Neutrophil (primary cell): ENCODE results near the gene SNW1.

Source experiments
- H3K27ac ChIP-seq: fragments of 200-600 bp; sonication (generic); 2 replicates; pipeline ENCODE4 v1.5.1; 2016; ENCODE audit warnings: mild to moderate bottlenecking, moderate library complexity
- H3K27me3 ChIP-seq: fragments of 200-600 bp; sonication (generic); 2 replicates; pipeline ENCODE4 v1.6.0; 2016; ENCODE audit warnings: mild to moderate bottlenecking
- H3K36me3 ChIP-seq: fragments of 200-600 bp; sonication (generic); 2 replicates; pipeline ENCODE4 v1.5.1; 2017
- H3K4me1 ChIP-seq, 2 experiments: fragments of 200-600 bp in 1 of 2; sonication (generic) in 1 of 2; 1 replicate in 1 of 2; 2 replicates in 1 of 2; pipeline versions ENCODE4 v1.5.1 to v1.6.1; 2013 to 2016; ENCODE audit warnings: low read depth in 1 of 2, low read length in 1 of 2, mild to moderate bottlenecking in 1 of 2, moderate library complexity in 1 of 2; ENCODE audit not compliant: control insufficient read depth in 1 of 2, insufficient read depth in 1 of 2
- H3K4me3 ChIP-seq, 2 experiments: fragments of 200-600 bp in 1 of 2; sonication (generic) in 1 of 2; 1 replicate in 1 of 2; 2 replicates in 1 of 2; pipeline ENCODE4 v1.5.1; 2013 to 2016; ENCODE audit warnings: low read depth in 1 of 2, low read length in 1 of 2, mild to moderate bottlenecking in 1 of 2, moderate library complexity in 1 of 2
- H3K9me3 ChIP-seq: fragments of 200-600 bp; sonication (generic); 2 replicates; pipeline ENCODE4 v1.5.1; 2016
- TF ChIP-seq, protein P1 (sequence below): fragments of 200-600 bp; sonication (generic); IDR thresholded peaks from 2 replicates; pipeline ENCODE4 v1.5.1; 2016; ENCODE audit warnings: antibody characterized with exemption

Gene SNW1

DNA sequence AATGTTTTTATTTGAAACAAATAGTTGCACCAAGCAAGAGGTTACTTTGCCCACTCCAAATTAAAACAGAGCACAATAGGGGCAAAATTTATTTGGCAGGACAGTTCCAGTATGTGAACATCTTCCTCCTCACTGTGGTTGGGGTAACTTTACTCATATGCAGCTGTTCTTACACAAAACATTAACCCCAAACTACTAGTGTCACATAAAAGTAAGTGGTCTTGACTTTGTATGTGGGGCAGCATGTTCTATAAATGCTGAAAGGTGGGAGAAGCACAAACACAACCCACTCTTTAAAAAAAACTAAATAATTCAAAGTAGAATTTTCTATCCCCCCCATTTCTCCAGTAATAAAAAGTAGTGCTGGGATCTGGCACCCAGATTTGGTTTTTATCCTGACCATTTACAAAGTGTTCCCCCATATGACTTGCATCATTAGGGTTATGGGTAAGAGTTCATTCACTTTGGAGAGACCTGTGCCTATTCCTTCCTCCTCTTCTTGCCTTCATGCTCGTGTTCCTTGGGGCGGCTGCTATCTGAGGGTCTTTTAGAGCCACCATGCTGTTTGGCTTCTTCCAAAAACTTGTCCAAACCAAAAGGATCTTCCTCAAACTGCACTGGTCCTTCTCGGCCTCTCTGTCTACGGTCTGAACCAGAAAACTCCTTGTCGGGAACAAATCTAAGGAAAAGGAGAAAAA lies 43.2 kb downstream of the SNW1 start:
- Histone ChIP-seq H3K9me3 (no peaks in the 10 kb centered on the region), H3K36me3 (peaks cover 90% of the 10 kb centered on the region), H3K4me1 (no peaks in the 10 kb centered on the region), H3K4me3 (no peak overlapping the region), H3K27me3 (no peaks in the 10 kb centered on the region), H3K27ac (no peak overlapping the region)
- TF ChIP-seq, protein P1, sequence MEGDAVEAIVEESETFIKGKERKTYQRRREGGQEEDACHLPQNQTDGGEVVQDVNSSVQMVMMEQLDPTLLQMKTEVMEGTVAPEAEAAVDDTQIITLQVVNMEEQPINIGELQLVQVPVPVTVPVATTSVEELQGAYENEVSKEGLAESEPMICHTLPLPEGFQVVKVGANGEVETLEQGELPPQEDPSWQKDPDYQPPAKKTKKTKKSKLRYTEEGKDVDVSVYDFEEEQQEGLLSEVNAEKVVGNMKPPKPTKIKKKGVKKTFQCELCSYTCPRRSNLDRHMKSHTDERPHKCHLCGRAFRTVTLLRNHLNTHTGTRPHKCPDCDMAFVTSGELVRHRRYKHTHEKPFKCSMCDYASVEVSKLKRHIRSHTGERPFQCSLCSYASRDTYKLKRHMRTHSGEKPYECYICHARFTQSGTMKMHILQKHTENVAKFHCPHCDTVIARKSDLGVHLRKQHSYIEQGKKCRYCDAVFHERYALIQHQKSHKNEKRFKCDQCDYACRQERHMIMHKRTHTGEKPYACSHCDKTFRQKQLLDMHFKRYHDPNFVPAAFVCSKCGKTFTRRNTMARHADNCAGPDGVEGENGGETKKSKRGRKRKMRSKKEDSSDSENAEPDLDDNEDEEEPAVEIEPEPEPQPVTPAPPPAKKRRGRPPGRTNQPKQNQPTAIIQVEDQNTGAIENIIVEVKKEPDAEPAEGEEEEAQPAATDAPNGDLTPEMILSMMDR, result no peak

DNA sequence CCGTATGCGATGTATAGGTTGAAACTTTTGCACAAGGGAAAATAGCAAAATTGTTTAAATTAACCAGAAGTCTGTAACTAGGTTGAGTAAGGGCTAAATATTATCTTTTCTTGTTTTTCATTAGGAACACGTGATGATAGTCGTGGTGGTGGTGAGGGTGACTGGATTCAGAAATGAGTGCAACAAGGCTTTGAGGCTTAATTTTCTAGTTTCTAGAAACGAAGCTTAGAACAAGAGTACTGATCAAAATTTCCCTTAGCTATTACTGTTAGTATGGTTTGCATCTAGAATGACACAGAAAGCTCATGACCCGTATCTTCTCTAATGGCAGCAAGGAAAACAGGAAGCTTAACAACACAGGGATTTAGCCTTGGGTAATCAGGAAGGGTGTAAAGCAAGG lies 46.0 kb downstream of the SNW1 start:
- Histone ChIP-seq H3K4me3 (no peak overlapping the region), H3K9me3 (no peaks in the 10 kb centered on the region), H3K27ac (no peak overlapping the region), H3K36me3 (peaks cover 80% of the 10 kb centered on the region), H3K4me1 (no peaks in the 10 kb centered on the region), H3K27me3 (no peaks in the 10 kb centered on the region)
- TF ChIP-seq, protein P1, result no peak

DNA sequence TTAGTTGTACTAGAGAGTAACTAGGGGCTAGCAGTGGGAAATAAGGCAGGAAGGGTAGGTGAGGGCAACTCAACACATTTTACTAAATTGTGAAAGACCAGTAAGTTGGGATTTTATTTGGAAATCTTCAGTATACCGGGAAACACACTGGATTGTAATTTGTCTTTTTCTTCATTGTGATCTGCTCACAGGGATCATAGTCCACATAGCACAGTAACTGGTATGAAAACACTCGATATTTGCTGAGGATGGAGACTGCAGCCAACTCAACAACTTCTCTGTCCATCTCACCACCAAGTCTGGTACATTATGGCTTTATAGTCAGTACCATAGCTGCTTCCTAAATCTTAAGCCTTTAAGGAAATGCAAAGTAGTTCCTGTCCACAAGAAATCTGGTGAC lies 50.6 kb downstream of the SNW1 start:
- no peak overlapping the region for H3K4me3 ChIP-seq
- H3K36me3 ChIP-seq, result peaks cover 36% of the 10 kb centered on the region
- no peak overlapping the region for H3K27ac ChIP-seq
- no peaks in the 10 kb centered on the region for H3K9me3 ChIP-seq
- TF ChIP-seq, protein P1, result no peak
- H3K27me3 ChIP-seq, result no peaks in the 10 kb centered on the region
- peaks cover 20 to 22% of the 10 kb centered on the region in 2 experiments for H3K4me1 ChIP-seq

DNA sequence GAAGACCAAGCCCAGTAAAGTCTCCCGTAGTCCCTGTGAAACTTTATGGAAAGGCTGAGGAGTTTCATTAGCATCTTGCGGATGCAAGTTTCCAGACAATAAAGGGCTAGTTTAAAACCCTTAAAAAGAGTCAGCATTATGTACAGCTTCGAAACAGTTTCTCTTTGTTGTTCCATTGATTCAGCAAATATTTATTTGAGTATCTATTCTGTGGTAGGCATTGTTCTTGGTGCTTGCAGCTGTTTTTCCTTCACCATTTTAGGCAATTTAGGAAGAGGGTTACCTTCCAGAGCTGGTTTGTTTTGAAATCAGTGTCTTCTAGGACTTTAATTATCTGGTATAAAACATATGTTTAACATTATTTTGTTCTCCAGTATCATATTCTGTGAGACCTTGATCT lies 51.5 kb downstream of the SNW1 start:
- TF ChIP-seq, protein P1, result no peak
- no peaks in the 10 kb centered on the region for H3K9me3 ChIP-seq
- H3K4me3 ChIP-seq, result no peak overlapping the region
- peaks cover 26% of the 10 kb centered on the region for H3K36me3 ChIP-seq
- peaks cover 20 to 22% of the 10 kb centered on the region in 2 experiments for H3K4me1 ChIP-seq
- H3K27me3 ChIP-seq, result no peaks in the 10 kb centered on the region
- H3K27ac ChIP-seq, result no peak overlapping the region

DNA sequence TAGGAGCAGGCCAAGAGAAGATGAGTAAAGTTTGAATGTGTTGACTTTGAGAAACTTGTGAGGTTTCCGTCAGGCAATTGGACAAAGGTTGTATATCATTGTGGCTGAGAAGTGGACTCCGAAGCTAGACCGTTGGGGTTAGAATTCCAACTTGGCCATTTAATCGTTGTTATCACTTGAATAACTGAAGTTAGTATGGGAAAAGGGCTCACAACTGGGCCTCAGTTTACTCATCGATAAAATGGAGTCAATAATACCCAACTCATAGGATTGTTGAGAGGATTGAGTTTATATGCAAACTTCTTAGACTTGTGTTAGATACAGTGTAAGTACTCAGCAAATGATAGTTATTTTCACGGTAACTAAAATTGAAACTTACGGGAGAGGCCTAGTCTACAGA lies 52.2 kb downstream of the SNW1 start:
- Histone ChIP-seq H3K27ac (no peak overlapping the region), H3K36me3 (peaks cover 27% of the 10 kb centered on the region)
- TF ChIP-seq, protein P1, result no peak

More for the DNA sequence above, 52.2 kb downstream of the SNW1 start:
- peaks cover 20 to 22% of the 10 kb centered on the region in 2 experiments for H3K4me1 ChIP-seq
- no peaks in the 10 kb centered on the region for H3K9me3 ChIP-seq
- peak overlapping the region; percentile 95 to 97 for H3K4me3 ChIP-seq
- no peaks in the 10 kb centered on the region for H3K27me3 ChIP-seq
